Measurements from ENCODE around the gene HSPBP1. TPM values are rescaled to one million over a fixed set of nuclear protein-coding genes. Genes with fewer than 3 reads are reported as not detected.

HSPBP1 gene
- total RNA-seq, 1 experiment from 2014 or later, result 35.0 TPM

DNA sequence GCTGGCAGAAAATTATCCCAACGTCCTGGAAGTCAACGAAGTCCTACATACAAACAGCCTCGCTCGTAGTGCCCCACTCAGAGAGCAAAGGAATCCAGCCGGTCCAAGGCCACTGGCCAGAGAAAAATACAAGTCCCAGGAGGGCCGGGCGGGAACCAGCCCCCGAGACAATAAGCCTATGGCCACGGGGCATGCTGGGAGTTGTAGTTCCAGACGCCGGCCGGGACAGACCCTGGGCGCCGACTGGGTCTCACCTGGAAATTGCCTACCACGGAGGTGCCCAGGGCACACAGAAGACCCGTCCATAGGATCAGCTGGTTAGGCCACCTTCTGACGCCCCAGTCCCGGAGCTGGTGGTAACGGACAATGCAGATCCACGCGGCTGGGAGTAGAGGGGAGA is 39.9 kb upstream of the HSPBP1 start:
- no peaks in the 10 kb centered on the region for H3K9me2 ChIP-seq (replicated peaks; ENCODE audit: insufficient read depth, low read length)
- H3K79me2 ChIP-seq (ENCODE audit: low read length), result no peaks in the 10 kb centered on the region
- no peak overlapping the region for H3K27ac ChIP-seq (ENCODE audit: low read length)
- H2AFZ ChIP-seq (ENCODE audit: low read length), result no peak overlapping the region
- H3K27me3 ChIP-seq (ENCODE audit: low read length), result no peaks in the 10 kb centered on the region
- H3K4me1 ChIP-seq (ENCODE audit: low read length), result peaks cover 3% of the 10 kb centered on the region
- no peaks in the 10 kb centered on the region for H4K20me1 ChIP-seq (ENCODE audit: insufficient read depth, low read depth, low read length)
- no peak overlapping the region for H3K4me2 ChIP-seq (ENCODE audit: low read depth, low read length, poor library complexity, severe bottlenecking)
- no peak overlapping the region for H3K9ac ChIP-seq (ENCODE audit: low read length)
- DNase-seq, result peak; percentile 78
- no peak overlapping the region for H3K4me3 ChIP-seq (ENCODE audit: low read length)
- no peaks in the 10 kb centered on the region for H3K36me3 ChIP-seq (ENCODE audit: insufficient read depth, low read length)
- H3K9me3 ChIP-seq (ENCODE audit: low read length), result no peaks in the 10 kb centered on the region

GRCh38 chr19:55316646-55317045 is 36.7 kb upstream of the HSPBP1 start:
- H3K4me2 ChIP-seq (ENCODE audit: low read depth, low read length, poor library complexity, severe bottlenecking), result no peak overlapping the region
- H3K4me3 ChIP-seq (ENCODE audit: low read length), result no peak overlapping the region
- H3K36me3 ChIP-seq (ENCODE audit: insufficient read depth, low read length), result no peaks in the 10 kb centered on the region
- H2AFZ ChIP-seq (ENCODE audit: low read length), result no peak overlapping the region
- H3K9me2 ChIP-seq (replicated peaks; ENCODE audit: insufficient read depth, low read length), result no peaks in the 10 kb centered on the region
- H3K9me3 ChIP-seq (ENCODE audit: low read length), result no peaks in the 10 kb centered on the region
- no peaks in the 10 kb centered on the region for H3K4me1 ChIP-seq (ENCODE audit: low read length)
- no peak overlapping the region for H3K27ac ChIP-seq (ENCODE audit: low read length)
- DNase-seq, result no peak
- H3K79me2 ChIP-seq (ENCODE audit: low read length), result no peaks in the 10 kb centered on the region
- H4K20me1 ChIP-seq (ENCODE audit: insufficient read depth, low read depth, low read length), result no peaks in the 10 kb centered on the region
- no peaks in the 10 kb centered on the region for H3K27me3 ChIP-seq (ENCODE audit: low read length)
- no peak overlapping the region for H3K9ac ChIP-seq (ENCODE audit: low read length)

DNA sequence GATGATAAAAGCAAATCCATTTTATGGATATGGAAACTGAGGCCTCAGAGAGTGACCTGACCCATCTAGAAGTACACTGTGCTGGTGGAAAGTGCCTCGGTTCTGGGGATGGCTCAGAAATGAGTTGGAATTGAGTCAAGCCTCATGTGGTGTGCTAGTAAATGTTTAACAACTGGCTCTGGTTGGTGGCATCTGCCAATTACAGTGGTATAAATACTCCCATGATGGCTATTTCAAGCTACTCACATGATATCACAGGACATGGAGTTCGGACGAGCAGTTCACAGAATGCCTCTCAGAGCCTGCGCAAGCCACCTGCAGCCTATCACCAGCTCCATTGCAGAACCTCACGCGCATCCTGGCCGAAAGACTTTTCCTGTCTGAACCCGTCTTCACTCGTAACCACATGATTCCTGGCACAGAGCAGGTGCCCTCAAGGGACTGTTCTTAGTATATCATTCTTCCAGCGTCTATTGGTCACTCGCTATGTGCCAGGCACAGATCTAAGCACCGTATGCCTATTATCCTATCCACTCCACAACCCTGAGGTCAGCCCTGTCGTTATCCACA is 36.1 kb upstream of the HSPBP1 start:
- no peak for DNase-seq
- H3K4me3 ChIP-seq (ENCODE audit: low read length), result no peak overlapping the region
- H3K9me2 ChIP-seq (replicated peaks; ENCODE audit: insufficient read depth, low read length), result no peaks in the 10 kb centered on the region
- no peaks in the 10 kb centered on the region for H3K9me3 ChIP-seq (ENCODE audit: low read length)
- no peaks in the 10 kb centered on the region for H3K27me3 ChIP-seq (ENCODE audit: low read length)
- H3K36me3 ChIP-seq (ENCODE audit: insufficient read depth, low read length), result no peaks in the 10 kb centered on the region
- H2AFZ ChIP-seq (ENCODE audit: low read length), result no peak overlapping the region
- no peak overlapping the region for H3K9ac ChIP-seq (ENCODE audit: low read length)
- H4K20me1 ChIP-seq (ENCODE audit: insufficient read depth, low read depth, low read length), result no peaks in the 10 kb centered on the region
- H3K4me2 ChIP-seq (ENCODE audit: low read depth, low read length, poor library complexity, severe bottlenecking), result no peak overlapping the region
- H3K4me1 ChIP-seq (ENCODE audit: low read length), result peaks cover 4% of the 10 kb centered on the region
- H3K27ac ChIP-seq (ENCODE audit: low read length), result no peak overlapping the region
- no peaks in the 10 kb centered on the region for H3K79me2 ChIP-seq (ENCODE audit: low read length)

DNA sequence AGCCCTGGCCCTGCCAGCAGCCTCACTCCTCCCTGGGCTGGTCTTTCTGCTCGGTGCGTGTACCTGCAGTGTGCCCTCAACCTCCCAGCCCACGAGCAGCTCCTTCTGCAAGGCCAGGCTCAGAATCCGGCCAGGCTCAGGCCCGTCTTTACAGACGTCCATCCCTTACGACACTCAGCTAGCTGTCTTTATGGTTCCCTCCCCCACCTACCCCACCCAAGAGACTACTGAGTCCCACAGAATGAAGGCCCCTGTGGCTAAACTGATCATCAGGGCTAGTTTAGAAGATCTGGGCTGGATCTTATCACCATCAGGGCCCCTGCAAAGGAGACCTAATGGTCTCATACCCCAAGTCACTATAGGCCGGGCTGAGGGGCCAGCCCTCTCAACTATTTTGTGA is 34.5 kb upstream of the HSPBP1 start:
- H2AFZ ChIP-seq (ENCODE audit: low read length), result no peak overlapping the region
- no peak overlapping the region for H3K9ac ChIP-seq (ENCODE audit: low read length)
- H3K4me3 ChIP-seq (ENCODE audit: low read length), result no peak overlapping the region
- H3K27ac ChIP-seq (ENCODE audit: low read length), result no peak overlapping the region
- H3K79me2 ChIP-seq (ENCODE audit: low read length), result no peaks in the 10 kb centered on the region
- peaks cover 20% of the 10 kb centered on the region for H3K4me1 ChIP-seq (ENCODE audit: low read length)
- H3K27me3 ChIP-seq (ENCODE audit: low read length), result no peaks in the 10 kb centered on the region
- no peaks in the 10 kb centered on the region for H3K9me3 ChIP-seq (ENCODE audit: low read length)
- H3K4me2 ChIP-seq (ENCODE audit: low read depth, low read length, poor library complexity, severe bottlenecking), result no peak overlapping the region
- DNase-seq, result no peak
- no peaks in the 10 kb centered on the region for H3K9me2 ChIP-seq (replicated peaks; ENCODE audit: insufficient read depth, low read length)
- H3K36me3 ChIP-seq (ENCODE audit: insufficient read depth, low read length), result no peaks in the 10 kb centered on the region
- no peaks in the 10 kb centered on the region for H4K20me1 ChIP-seq (ENCODE audit: insufficient read depth, low read depth, low read length)

DNA sequence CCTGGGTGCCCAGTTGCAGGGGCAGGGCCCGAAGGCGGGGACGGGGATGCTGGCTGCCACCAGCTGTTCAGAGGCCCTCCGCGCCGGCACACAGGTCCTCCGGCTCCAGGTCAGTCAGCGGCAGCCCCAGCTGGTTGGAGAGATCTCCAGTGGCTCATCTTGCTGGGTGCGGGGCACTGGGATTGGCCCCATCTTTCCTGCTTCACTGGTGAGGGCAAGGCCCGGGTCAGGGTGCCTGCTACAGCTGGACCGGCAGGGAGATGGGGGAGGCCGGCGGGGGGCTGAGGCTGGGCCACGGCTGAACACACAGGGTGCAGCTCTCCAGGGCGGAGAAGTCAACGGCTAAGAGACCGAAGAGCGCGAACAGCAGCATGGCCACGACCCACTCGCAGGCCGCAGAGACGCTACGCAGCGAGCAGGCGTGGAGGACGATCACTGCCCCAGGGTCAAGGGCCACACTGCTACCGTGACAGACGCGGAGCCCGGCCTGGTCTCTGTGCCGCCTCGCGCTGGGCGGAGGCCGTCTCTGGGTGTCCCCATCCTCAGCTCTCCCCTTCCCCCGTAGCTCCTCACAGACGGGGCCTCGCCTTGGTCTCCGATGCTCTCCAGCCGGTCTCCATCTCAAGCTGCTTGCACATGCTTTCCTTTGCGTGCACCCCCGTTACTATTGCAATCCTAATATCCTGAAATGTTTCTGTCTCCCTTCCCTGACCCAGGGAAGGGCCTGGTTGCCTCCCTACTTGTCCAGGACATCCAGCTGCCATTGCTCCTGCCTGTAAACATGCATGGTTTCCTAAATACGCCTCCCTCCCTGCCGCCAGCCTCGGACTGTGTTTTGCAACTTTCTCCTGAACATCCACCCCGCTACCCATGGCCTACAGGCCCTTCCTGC is 33.0 kb upstream of the HSPBP1 start:
- H3K79me2 ChIP-seq (ENCODE audit: low read length), result no peaks in the 10 kb centered on the region
- no peaks in the 10 kb centered on the region for H3K9me3 ChIP-seq (ENCODE audit: low read length)
- H3K4me1 ChIP-seq (ENCODE audit: low read length), result peaks cover 32% of the 10 kb centered on the region
- H2AFZ ChIP-seq (ENCODE audit: low read length), result no peak overlapping the region
- no peak overlapping the region for H3K4me3 ChIP-seq (ENCODE audit: low read length)
- H3K27me3 ChIP-seq (ENCODE audit: low read length), result no peaks in the 10 kb centered on the region
- no peak overlapping the region for H3K4me2 ChIP-seq (ENCODE audit: low read depth, low read length, poor library complexity, severe bottlenecking)
- H3K9me2 ChIP-seq (replicated peaks; ENCODE audit: insufficient read depth, low read length), result no peaks in the 10 kb centered on the region
- H4K20me1 ChIP-seq (ENCODE audit: insufficient read depth, low read depth, low read length), result no peaks in the 10 kb centered on the region
- H3K36me3 ChIP-seq (ENCODE audit: insufficient read depth, low read length), result no peaks in the 10 kb centered on the region; the same call in 1 of the 2 replicates
- H3K27ac ChIP-seq (ENCODE audit: low read length), result no peak overlapping the region
- H3K9ac ChIP-seq (ENCODE audit: low read length), result no peak overlapping the region
- no peak for DNase-seq

- Histone ChIP-seq H2AFZ (ENCODE audit: low read length) (no peak overlapping the region), H3K4me1 (ENCODE audit: low read length) (peaks cover 32% of the 10 kb centered on the region), H3K79me2 (ENCODE audit: low read length) (no peaks in the 10 kb centered on the region), H3K4me3 (ENCODE audit: low read length) (no peak overlapping the region), H3K27me3 (ENCODE audit: low read length) (no peaks in the 10 kb centered on the region), H3K9me2 (replicated peaks; ENCODE audit: insufficient read depth, low read length) (no peaks in the 10 kb centered on the region), H3K27ac (ENCODE audit: low read length) (no peak overlapping the region), H3K9ac (ENCODE audit: low read length) (no peak overlapping the region), H3K36me3 (ENCODE audit: insufficient read depth, low read length) (no peaks in the 10 kb centered on the region; the same call in 1 of the 2 replicates), H4K20me1 (ENCODE audit: insufficient read depth, low read depth, low read length) (no peaks in the 10 kb centered on the region), H3K9me3 (ENCODE audit: low read length) (no peaks in the 10 kb centered on the region), H3K4me2 (ENCODE audit: low read depth, low read length, poor library complexity, severe bottlenecking) (no peak overlapping the region)
- DNase-seq, result no peak
These were observed 31.9 kb upstream of the HSPBP1 start for GRCh38 chr19:55311797-55312196.

DNA sequence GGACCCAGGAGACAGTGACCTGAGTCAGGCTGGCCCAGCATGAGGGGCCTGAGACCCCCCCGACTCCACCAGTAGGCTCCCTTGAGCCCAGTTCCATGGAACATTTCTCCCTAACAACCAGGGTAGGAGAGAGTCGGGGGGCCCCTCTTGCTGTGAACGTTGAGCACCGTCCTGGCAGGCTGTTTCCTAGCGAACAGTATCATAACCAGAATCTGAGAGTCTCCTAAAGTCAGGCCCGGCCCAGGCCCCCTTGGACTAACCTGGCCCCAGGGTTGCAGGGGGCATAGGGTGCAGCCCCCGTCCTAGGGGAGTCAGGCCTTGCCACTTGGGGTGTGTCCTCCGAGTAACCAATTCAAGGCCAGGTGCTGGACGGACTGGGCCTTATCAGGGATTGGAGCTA is 31.5 kb upstream of the HSPBP1 start:
- no peak overlapping the region for H3K27ac ChIP-seq (ENCODE audit: low read length)
- H3K36me3 ChIP-seq (ENCODE audit: insufficient read depth, low read length), result no peaks in the 10 kb centered on the region; the same call in 1 of the 2 replicates
- H3K79me2 ChIP-seq (ENCODE audit: low read length), result no peaks in the 10 kb centered on the region
- no peaks in the 10 kb centered on the region for H4K20me1 ChIP-seq (ENCODE audit: insufficient read depth, low read depth, low read length)
- no peak overlapping the region for H3K4me2 ChIP-seq (ENCODE audit: low read depth, low read length, poor library complexity, severe bottlenecking)
- no peak overlapping the region for H2AFZ ChIP-seq (ENCODE audit: low read length)
- no peak overlapping the region for H3K4me3 ChIP-seq (ENCODE audit: low read length)
- no peaks in the 10 kb centered on the region for H3K9me3 ChIP-seq (ENCODE audit: low read length)
- H3K9me2 ChIP-seq (replicated peaks; ENCODE audit: insufficient read depth, low read length), result no peaks in the 10 kb centered on the region
- H3K27me3 ChIP-seq (ENCODE audit: low read length), result no peaks in the 10 kb centered on the region
- no peak overlapping the region for H3K9ac ChIP-seq (ENCODE audit: low read length)
- H3K4me1 ChIP-seq (ENCODE audit: low read length), result peaks cover 32% of the 10 kb centered on the region
- no peak for DNase-seq

DNA sequence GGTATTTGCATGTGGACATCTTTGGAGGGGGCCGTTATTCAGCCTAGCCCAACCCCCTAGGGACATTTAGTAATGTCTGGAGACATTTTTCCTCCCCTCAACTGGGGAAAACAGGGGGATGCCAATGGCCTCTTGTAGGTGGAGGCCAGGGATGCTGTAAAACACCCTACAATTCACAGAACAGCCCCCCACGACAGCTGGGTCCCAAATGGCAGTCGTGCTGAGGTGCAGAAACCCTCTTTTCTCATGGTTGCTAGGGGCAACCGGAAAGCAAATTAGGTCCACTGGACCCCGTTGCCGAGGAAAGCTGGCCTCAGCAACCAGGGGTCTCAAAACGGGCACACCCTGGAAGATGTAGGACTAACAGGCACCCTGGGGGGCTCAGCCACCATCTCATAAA is 30.6 kb upstream of the HSPBP1 start:
- peak overlapping the region; percentile 1; the same call in 1 of the 2 replicates for H3K4me3 ChIP-seq (ENCODE audit: low read length)
- no peaks in the 10 kb centered on the region for H4K20me1 ChIP-seq (ENCODE audit: insufficient read depth, low read depth, low read length)
- H3K27me3 ChIP-seq (ENCODE audit: low read length), result no peaks in the 10 kb centered on the region
- H2AFZ ChIP-seq (ENCODE audit: low read length), result 0 out of 2 replicates have a peak overlapping the region, but pooled peaks have one; percentile 22
- H3K79me2 ChIP-seq (ENCODE audit: low read length), result no peaks in the 10 kb centered on the region
- H3K27ac ChIP-seq (ENCODE audit: low read length), result peak overlapping the region; percentile 11; the same call in 1 of the 2 replicates
- H3K9me3 ChIP-seq (ENCODE audit: low read length), result no peaks in the 10 kb centered on the region
- no peaks in the 10 kb centered on the region; the same call in 1 of the 2 replicates for H3K36me3 ChIP-seq (ENCODE audit: insufficient read depth, low read length)
- DNase-seq, result peak; percentile 65
- H3K9me2 ChIP-seq (replicated peaks; ENCODE audit: insufficient read depth, low read length), result no peaks in the 10 kb centered on the region
- H3K4me1 ChIP-seq (ENCODE audit: low read length), result peaks cover 32% of the 10 kb centered on the region
- peak overlapping the region; percentile 43 for H3K9ac ChIP-seq (ENCODE audit: low read length)
- peak overlapping the region; percentile 56 for H3K4me2 ChIP-seq (ENCODE audit: low read depth, low read length, poor library complexity, severe bottlenecking)
